ENCODE data around the gene FRY. TPM values are rescaled to one million over a fixed set of nuclear protein-coding genes. Genes with fewer than 3 reads are reported as not detected.

Gene FRY
- total RNA-seq, 1 donor from 2014 or later, result 83.6 TPM

DNA sequence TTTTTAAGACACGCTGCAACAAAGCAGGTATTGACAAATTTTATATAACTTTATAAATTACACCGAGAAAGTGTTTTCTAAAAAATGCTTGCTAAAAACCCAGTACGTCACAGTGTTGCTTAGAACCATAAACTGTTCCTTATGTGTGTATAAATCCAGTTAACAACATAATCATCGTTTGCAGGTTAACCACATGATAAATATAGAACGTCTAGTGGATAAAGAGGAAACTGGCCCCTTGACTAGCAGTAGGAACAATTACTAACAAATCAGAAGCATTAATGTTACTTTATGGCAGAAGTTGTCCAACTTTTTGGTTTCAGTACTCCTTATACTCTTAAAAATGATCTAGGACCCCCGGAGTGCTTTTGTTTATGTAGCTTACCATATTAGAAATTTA, 284.9 kb downstream of the FRY start:
- DNase-seq, result no peak
- no peaks in the 10 kb centered on the region for H3K27me3 Mint-ChIP-seq (ENCODE audit: unreplicated experiment)
- no peaks in the 10 kb centered on the region for H3K36me3 Mint-ChIP-seq (ENCODE audit: unreplicated experiment)
- H3K27ac Mint-ChIP-seq (ENCODE audit: unreplicated experiment), result no peak overlapping the region
- TF ChIP-seq, protein P1, sequence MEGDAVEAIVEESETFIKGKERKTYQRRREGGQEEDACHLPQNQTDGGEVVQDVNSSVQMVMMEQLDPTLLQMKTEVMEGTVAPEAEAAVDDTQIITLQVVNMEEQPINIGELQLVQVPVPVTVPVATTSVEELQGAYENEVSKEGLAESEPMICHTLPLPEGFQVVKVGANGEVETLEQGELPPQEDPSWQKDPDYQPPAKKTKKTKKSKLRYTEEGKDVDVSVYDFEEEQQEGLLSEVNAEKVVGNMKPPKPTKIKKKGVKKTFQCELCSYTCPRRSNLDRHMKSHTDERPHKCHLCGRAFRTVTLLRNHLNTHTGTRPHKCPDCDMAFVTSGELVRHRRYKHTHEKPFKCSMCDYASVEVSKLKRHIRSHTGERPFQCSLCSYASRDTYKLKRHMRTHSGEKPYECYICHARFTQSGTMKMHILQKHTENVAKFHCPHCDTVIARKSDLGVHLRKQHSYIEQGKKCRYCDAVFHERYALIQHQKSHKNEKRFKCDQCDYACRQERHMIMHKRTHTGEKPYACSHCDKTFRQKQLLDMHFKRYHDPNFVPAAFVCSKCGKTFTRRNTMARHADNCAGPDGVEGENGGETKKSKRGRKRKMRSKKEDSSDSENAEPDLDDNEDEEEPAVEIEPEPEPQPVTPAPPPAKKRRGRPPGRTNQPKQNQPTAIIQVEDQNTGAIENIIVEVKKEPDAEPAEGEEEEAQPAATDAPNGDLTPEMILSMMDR (IDR thresholded peaks at IDR 0.05; ENCODE audit: partially characterized antibody, unreplicated experiment), result no peak
- peaks cover 2% of the 10 kb centered on the region for H3K9me3 Mint-ChIP-seq (ENCODE audit: unreplicated experiment)
- H3K4me1 Mint-ChIP-seq (ENCODE audit: low read depth, unreplicated experiment), result no peaks in the 10 kb centered on the region
- peak overlapping the region; percentile 95 for H3K4me3 Mint-ChIP-seq (ENCODE audit: unreplicated experiment)

DNA sequence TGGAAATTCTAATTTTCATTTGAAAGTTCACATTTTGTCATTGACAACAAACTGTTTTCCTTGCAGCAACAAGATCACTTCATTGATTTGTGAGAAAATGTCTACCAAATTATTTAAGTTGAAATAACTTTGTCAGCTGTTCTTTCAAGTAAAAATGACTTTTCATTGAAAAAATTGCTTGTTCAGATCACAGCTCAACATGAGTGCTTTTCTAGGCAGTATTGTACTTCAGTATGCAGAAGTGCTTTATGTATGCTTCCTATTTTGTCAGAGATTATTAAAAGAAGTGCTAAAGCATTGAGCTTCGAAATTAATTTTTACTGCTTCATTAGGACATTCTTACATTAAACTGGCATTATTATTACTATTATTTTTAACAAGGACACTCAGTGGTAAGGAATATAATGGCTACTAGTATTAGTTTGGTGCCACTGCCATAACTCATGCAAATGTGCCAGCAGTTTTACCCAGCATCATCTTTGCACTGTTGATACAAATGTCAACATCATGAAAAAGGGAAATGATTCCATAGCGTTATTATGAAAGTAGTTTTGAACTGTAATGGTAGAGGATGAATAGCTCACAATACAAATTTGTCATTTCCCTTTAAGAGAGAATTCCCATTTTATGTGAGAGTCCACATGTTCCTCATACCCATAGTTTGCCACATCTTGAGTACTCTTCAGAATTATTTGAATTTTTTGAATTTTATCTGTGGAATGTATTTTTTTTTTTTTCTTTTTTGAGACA, 286.3 kb downstream of the FRY start:
- H3K36me3 Mint-ChIP-seq (ENCODE audit: unreplicated experiment), result no peaks in the 10 kb centered on the region
- no peak overlapping the region for H3K4me3 Mint-ChIP-seq (ENCODE audit: unreplicated experiment)
- no peaks in the 10 kb centered on the region for H3K27me3 Mint-ChIP-seq (ENCODE audit: unreplicated experiment)
- DNase-seq, result no peak
- H3K9me3 Mint-ChIP-seq (ENCODE audit: unreplicated experiment), result peaks cover 2% of the 10 kb centered on the region
- TF ChIP-seq, protein P1 (IDR thresholded peaks at IDR 0.05; ENCODE audit: partially characterized antibody, unreplicated experiment), result no peak
- H3K27ac Mint-ChIP-seq (ENCODE audit: unreplicated experiment), result no peak overlapping the region
- no peaks in the 10 kb centered on the region for H3K4me1 Mint-ChIP-seq (ENCODE audit: low read depth, unreplicated experiment)

DNA sequence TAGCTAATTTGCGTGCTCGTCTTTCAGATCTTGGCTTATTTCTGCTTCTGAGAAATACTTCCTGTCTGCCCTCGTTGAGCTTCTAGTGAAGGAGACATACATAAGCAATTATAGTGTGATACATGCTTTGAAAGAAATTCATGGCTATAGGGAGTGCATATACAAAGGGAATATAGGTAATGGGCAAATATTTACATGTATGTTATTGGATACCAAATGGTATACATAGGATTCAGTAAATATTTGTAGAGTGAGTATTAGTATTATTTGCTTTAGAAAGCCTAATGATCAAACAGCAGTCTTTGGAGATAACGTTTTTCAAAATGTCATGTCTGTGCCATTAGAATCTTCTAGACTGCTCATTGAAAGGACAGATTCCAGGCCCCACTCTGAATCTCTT, 289.0 kb downstream of the FRY start:
- no peak for DNase-seq
- Mint-ChIP-seq H3K27ac (ENCODE audit: unreplicated experiment) (no peak overlapping the region), H3K4me1 (ENCODE audit: low read depth, unreplicated experiment) (no peaks in the 10 kb centered on the region), H3K27me3 (ENCODE audit: unreplicated experiment) (no peaks in the 10 kb centered on the region), H3K4me3 (ENCODE audit: unreplicated experiment) (no peak overlapping the region), H3K9me3 (ENCODE audit: unreplicated experiment) (no peaks in the 10 kb centered on the region), H3K36me3 (ENCODE audit: unreplicated experiment) (no peaks in the 10 kb centered on the region)
- TF ChIP-seq, protein P1 (IDR thresholded peaks at IDR 0.05; ENCODE audit: partially characterized antibody, unreplicated experiment), result no peak

DNA sequence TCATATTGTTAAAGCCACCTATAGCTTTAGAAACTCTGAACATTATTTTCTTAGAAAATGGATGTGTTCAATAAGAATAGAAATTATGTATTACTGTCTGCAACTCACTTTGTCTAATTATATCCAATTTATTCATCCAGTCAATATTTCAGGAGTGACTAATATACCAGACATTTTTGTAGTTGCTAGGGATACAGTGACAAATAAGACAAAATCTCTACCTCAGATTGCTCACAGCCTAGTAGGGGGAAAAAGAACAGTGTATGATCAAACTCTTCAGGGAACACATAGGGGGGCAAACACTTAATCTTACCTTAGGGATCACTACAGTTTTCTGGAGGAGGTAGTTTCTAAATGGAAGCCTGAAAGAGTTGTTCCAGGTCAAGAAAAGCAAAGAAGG, 292.3 kb downstream of the FRY start:
- no peaks in the 10 kb centered on the region for H3K4me1 Mint-ChIP-seq (ENCODE audit: low read depth, unreplicated experiment)
- H3K27ac Mint-ChIP-seq (ENCODE audit: unreplicated experiment), result no peak overlapping the region
- no peaks in the 10 kb centered on the region for H3K36me3 Mint-ChIP-seq (ENCODE audit: unreplicated experiment)
- H3K27me3 Mint-ChIP-seq (ENCODE audit: unreplicated experiment), result no peaks in the 10 kb centered on the region
- TF ChIP-seq, protein P1 (IDR thresholded peaks at IDR 0.05; ENCODE audit: partially characterized antibody, unreplicated experiment), result no peak
- H3K4me3 Mint-ChIP-seq (ENCODE audit: unreplicated experiment), result no peak overlapping the region
- no peak for DNase-seq
- no peaks in the 10 kb centered on the region for H3K9me3 Mint-ChIP-seq (ENCODE audit: unreplicated experiment)

DNA sequence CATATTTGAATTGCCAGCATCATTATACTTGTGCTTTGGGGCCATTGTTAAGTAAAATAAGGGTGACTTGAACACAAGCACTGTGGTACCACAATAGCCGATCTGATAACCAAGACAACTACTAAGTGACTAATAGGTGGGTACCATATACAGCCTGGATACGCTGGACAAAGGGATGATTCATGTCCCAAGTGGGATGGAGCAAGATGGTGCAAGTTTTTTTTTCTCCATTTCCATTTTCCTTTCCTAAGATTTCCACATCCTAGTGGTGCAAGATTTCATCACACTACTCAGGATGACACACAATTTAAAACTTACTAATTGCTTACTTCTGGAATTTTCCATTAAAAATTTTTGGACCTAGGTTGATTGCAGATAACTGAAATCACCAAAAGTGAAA, 298.9 kb downstream of the FRY start:
- Mint-ChIP-seq H3K4me3 (ENCODE audit: unreplicated experiment) (no peak overlapping the region), H3K9me3 (ENCODE audit: unreplicated experiment) (no peaks in the 10 kb centered on the region), H3K27ac (ENCODE audit: unreplicated experiment) (no peak overlapping the region), H3K4me1 (ENCODE audit: low read depth, unreplicated experiment) (no peaks in the 10 kb centered on the region), H3K36me3 (ENCODE audit: unreplicated experiment) (no peaks in the 10 kb centered on the region), H3K27me3 (ENCODE audit: unreplicated experiment) (no peaks in the 10 kb centered on the region)
- no peak for DNase-seq
- TF ChIP-seq, protein P1 (IDR thresholded peaks at IDR 0.05; ENCODE audit: partially characterized antibody, unreplicated experiment), result no peak
